ES-I3 (cell line): Measurements from ENCODE around the gene MAPK4.

ENCODE experiments used
- H3K36me3 ChIP-seq: 2 replicates; pipeline ENCODE4 v1.6.1; 2013; ENCODE audit warnings: mild to moderate bottlenecking, low read length, control low read depth, moderate library complexity; ENCODE audit not compliant: insufficient read depth
- H3K4me1 ChIP-seq: 2 replicates; pipeline ENCODE4 v1.6.1; 2013; ENCODE audit warnings: mild to moderate bottlenecking, control low read depth, low read length; ENCODE audit not compliant: insufficient read depth
- H3K9ac ChIP-seq: 2 replicates; pipeline ENCODE4 v1.6.1; 2013; ENCODE audit warnings: low read depth, mild to moderate bottlenecking, low read length, moderate library complexity
- H3K9me3 ChIP-seq: 2 replicates; pipeline ENCODE4 v1.6.1; 2013; ENCODE audit warnings: mild to moderate bottlenecking, low read length, moderate library complexity; ENCODE audit not compliant: control insufficient read depth, insufficient read depth

MAPK4 gene

GRCh38 chr18:50642439-50642838 is 82.6 kb downstream of the MAPK4 start:
- Histone ChIP-seq H3K4me1 (peaks cover 9% of the 10 kb centered on the region; the same call in 1 of the 2 replicates), H3K9ac (no peak overlapping the region), H3K36me3 (no peaks in the 10 kb centered on the region), H3K9me3 (no peaks in the 10 kb centered on the region)

- 0 out of 2 replicates have a peak, but pooled peaks cover 6% of the 10 kb centered on the region for H3K4me1 ChIP-seq
- no peak overlapping the region for H3K9ac ChIP-seq
- H3K9me3 ChIP-seq = no peaks in the 10 kb centered on the region
- no peaks in the 10 kb centered on the region for H3K36me3 ChIP-seq
Measured at GRCh38 chr18:50644146-50644545, 84.3 kb downstream of the MAPK4 start.

GRCh38 chr18:50644807-50645206 is 84.9 kb downstream of the MAPK4 start:
- H3K9ac ChIP-seq = no peak overlapping the region
- H3K9me3 ChIP-seq = no peaks in the 10 kb centered on the region
- H3K36me3 ChIP-seq = no peaks in the 10 kb centered on the region
- H3K4me1 ChIP-seq = 0 out of 2 replicates have a peak, but pooled peaks cover 6% of the 10 kb centered on the region

GRCh38 chr18:50647237-50647636 is 87.3 kb downstream of the MAPK4 start:
- Histone ChIP-seq H3K9ac (no peak overlapping the region), H3K4me1 (0 out of 2 replicates have a peak, but pooled peaks cover 6% of the 10 kb centered on the region), H3K36me3 (no peaks in the 10 kb centered on the region), H3K9me3 (no peaks in the 10 kb centered on the region)

GRCh38 chr18:50647792-50648191 is 87.9 kb downstream of the MAPK4 start:
- Histone ChIP-seq H3K9ac (no peak overlapping the region), H3K9me3 (no peaks in the 10 kb centered on the region), H3K4me1 (0 out of 2 replicates have a peak, but pooled peaks cover 6% of the 10 kb centered on the region), H3K36me3 (no peaks in the 10 kb centered on the region)

- no peaks in the 10 kb centered on the region for H3K4me1 ChIP-seq
- no peak overlapping the region for H3K9ac ChIP-seq
- H3K36me3 ChIP-seq = no peaks in the 10 kb centered on the region
- H3K9me3 ChIP-seq = no peaks in the 10 kb centered on the region
Measured at GRCh38 chr18:50649821-50650220, 89.9 kb downstream of the MAPK4 start.

- Histone ChIP-seq H3K9ac (no peak overlapping the region), H3K9me3 (no peaks in the 10 kb centered on the region), H3K4me1 (no peaks in the 10 kb centered on the region), H3K36me3 (no peaks in the 10 kb centered on the region)
Measured at GRCh38 chr18:50651334-50651733, 91.4 kb downstream of the MAPK4 start.

- no peak overlapping the region for H3K9ac ChIP-seq
- H3K36me3 ChIP-seq = no peaks in the 10 kb centered on the region
- no peaks in the 10 kb centered on the region for H3K9me3 ChIP-seq
- no peaks in the 10 kb centered on the region for H3K4me1 ChIP-seq
Measured at GRCh38 chr18:50653402-50654093, 93.7 kb downstream of the MAPK4 start.

GRCh38 chr18:50654211-50654610 is 94.3 kb downstream of the MAPK4 start:
- Histone ChIP-seq H3K4me1 (no peaks in the 10 kb centered on the region), H3K9ac (no peak overlapping the region), H3K36me3 (no peaks in the 10 kb centered on the region), H3K9me3 (no peaks in the 10 kb centered on the region)

- Histone ChIP-seq H3K9ac (no peak overlapping the region), H3K4me1 (no peaks in the 10 kb centered on the region), H3K9me3 (no peaks in the 10 kb centered on the region), H3K36me3 (no peaks in the 10 kb centered on the region)
Measured at GRCh38 chr18:50654658-50655550, 95.0 kb downstream of the MAPK4 start.

GRCh38 chr18:50656396-50656795 is 96.5 kb downstream of the MAPK4 start:
- Histone ChIP-seq H3K36me3 (no peaks in the 10 kb centered on the region; the same call in 1 of the 2 replicates), H3K9ac (no peak overlapping the region), H3K9me3 (no peaks in the 10 kb centered on the region; the same call in 1 of the 2 replicates), H3K4me1 (no peaks in the 10 kb centered on the region)

- H3K9me3 ChIP-seq = peaks cover 2% of the 10 kb centered on the region; the same call in 1 of the 2 replicates
- H3K9ac ChIP-seq = no peak overlapping the region
- no peaks in the 10 kb centered on the region for H3K4me1 ChIP-seq
- no peaks in the 10 kb centered on the region; the same call in 1 of the 2 replicates for H3K36me3 ChIP-seq
Measured at GRCh38 chr18:50656841-50657470, 97.1 kb downstream of the MAPK4 start.

- Histone ChIP-seq H3K36me3 (no peaks in the 10 kb centered on the region; the same call in 1 of the 2 replicates), H3K4me1 (no peaks in the 10 kb centered on the region), H3K9ac (no peak overlapping the region), H3K9me3 (peaks cover 3% of the 10 kb centered on the region; the same call in 1 of the 2 replicates)
Measured at GRCh38 chr18:50658601-50659000, 98.7 kb downstream of the MAPK4 start.
